GM04503 (cell line): Measurements from ENCODE around the gene UNC45B.
"Not testable (repeated sequence)": the region's sequence is repeated elsewhere in the genome, so short reads cannot be mapped to it uniquely, and the experiment has no call there.

ENCODE experiments used
- DNase-seq: peaks from one replicate; pipeline ENCODE4 v3.0.0-alpha.2; 2012; ENCODE audit warnings: low read depth

The UNC45B gene

DNA sequence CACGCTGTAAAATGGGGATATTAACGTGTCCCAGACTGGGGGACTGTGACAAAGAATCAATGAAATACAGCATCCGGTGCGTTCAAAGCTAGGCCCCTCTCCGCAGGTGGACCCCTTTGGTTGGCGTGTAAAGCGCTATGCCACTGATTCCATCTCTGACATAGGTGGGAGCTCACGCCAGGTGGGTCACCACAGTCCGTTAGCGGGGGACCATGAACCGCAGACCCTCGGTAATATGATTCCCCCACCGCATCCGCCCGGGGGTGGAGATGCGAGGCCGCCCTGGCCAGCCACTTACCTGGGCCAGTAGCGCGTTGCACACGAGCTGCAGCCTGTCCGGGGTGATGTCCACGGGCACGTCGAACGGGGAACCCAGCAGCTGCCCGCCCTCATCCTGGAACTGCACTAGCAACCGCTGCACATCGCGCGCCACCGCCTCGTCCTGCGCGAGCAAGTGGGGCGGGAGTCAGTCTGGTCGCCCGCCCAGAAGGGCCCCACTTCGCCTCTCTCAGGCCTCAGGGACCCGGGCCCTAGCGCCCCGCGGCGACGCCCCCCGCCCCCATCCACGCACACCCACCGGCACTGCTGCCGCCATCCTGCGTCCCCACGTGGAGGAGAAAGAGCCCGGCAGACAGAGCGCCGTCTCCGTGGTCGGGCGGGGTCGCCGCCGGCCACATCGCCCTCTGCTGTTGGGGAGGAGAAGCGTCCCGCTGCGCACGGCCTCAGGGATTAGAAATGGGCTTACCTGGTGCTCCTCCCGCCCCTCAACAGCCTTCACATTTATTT, 5.7 kb upstream of the UNC45B start, which contains the start of gene NLE1:
Gene NLE1, minus strand, starts transcription at position 623 of the 786 bp plus-strand sequence. Its CDS starts 28 bp downstream, at position 595.
- no peak for DNase-seq

DNA sequence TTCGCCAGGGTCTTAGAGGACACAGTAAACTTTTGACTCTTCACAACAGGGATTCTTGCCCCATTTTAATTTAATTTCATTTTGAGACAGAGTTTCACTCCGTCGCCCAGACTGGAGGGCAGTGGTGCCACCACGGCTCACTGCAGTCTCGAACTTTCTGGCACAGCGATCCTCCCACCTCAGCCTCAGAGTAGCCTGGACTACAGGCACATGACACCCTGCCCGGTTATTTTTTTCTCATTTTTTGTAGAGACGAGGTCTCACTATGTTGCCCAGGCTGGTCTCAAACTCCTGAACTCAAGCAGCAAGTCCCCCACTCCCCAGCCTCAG, 5.2 kb upstream of the UNC45B start:
- no peak for DNase-seq

DNA sequence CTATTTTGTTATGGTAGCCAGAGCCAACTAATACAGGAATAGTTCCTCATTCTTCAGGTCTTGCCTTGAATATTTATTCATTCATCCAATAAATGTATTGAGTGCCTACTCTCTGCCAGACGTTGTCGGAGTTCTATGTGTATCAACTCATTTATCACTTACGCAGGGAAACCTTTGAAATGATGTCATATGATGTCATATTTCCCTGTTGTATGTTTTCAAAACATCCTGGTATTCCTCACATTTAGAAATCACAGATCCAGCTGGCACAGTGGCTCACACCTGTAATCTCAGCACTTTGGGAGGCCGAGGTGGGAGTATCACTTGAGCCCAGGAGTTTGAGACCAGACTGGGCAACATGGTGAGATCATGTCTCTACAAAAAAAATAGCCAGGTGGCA, 2.8 kb upstream of the UNC45B start:
- no peak for DNase-seq

DNA sequence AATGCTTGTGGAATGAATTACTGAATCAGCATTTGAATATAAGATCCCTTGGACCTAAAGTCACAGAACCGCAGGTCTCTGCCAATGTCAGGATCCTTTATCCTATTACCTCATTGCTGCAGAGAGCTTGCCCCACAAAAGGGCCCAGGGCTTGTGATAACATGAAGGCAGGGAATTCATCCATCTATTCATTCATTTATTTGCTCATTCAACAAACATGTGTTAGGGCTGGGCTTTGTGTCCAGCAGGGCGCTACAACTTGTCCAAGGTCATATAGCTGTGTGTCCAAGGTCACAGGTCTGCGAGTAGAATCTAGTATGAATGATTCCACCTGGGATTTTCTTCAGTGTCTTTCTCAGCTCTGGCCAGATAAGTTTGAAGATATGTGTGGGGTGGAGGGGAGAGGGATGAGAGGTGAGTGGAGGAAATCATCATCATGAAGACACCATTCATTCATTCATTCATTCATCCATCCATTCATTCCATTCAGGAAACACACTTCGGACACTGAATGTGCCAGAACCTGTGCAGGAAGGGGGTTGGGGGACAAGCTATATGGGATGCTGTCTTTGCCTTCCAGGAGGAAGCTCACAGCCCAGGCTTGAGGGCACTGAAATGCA, 1.3 kb upstream of the UNC45B start:
- no peak for DNase-seq

DNA sequence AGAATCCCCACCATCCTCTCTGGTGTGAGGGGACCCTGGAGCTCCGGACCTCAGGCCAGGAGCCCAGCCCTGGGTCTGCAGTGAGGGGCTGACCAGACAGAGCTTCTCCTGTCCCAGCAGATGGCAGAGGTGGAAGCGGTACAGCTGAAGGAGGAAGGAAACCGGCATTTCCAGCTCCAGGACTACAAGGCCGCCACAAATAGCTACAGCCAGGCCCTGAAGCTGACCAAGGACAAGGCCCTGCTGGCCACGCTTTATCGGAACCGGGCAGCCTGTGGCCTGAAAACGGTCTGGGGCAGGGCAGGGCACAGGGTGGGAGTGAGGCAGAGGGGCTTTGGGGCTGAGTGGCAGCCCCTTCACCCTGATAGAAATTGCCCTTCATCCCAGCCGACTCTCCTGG, 527 bp downstream of the UNC45B start:
- DNase-seq, result no peak

DNA sequence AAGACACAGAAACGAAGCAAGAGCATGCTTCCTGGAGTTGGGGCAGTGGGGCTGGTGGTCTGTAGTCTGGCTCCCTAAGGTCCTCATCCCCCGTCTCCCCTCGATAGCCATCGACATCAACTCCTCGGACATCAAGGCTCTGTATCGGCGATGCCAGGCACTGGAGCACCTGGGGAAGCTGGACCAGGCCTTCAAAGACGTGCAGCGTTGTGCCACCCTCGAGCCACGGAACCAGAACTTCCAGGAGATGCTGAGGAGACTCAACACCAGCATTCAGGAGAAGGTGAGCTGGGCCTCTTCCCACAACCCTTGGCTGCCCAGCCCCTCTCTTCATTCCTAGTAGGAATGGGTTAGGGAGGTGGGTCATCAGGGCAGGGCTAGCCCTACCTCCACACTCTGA, 2.3 kb downstream of the UNC45B start:
- DNase-seq, result no peak

DNA sequence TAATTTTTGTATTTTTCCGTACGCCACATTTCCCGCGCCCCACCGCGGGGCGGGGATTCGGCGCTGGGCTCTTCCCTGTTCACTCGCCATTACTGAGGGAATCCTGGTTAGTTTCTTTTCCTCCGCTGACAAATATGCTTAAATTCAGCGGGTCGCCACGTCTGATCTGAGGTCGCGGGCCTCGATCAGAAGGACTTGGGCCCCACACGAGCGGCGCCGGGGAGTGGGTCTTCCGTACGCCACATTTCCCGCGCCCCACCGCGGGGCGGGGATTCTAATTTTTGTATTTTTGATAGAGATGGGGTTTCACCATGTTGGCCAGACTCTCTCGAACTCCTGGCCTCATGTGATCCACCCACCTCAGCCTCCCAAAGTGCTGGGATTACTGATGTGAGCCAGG, 3.5 kb downstream of the UNC45B start:
- DNase-seq, result not testable (repeated sequence)

DNA sequence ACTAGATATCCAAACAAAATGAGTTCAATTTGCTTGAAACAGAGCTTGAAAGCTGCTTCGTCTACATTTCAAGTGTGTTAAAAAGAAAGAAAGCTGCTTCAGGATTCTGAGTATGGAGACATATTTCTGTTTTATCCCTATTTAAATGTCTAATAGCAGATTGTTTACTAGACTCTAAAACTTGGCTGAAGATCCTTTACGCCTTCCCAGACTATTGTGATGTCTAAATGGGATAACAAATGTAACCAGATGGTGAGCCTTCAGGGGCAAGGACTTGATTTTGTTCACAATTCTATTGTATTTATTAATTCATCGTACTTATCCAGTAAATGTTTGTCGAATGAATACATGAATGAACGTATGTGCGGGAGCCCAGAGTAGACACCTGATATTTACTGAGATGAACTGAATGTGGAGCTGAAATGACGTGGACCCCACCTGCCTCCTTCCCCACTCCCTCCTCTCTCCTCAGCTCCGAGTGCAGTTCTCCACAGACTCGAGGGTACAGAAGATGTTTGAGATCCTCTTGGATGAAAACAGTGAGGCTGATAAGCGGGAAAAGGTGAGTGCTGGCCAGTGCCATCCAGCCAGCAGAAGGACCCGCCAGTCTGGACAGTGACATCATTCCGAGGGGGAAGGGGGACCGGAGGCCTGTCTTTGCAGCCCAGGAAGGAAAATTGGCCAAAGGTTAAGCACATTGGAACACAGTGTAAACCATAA, 5.0 kb downstream of the UNC45B start:
- DNase-seq, result no peak

DNA sequence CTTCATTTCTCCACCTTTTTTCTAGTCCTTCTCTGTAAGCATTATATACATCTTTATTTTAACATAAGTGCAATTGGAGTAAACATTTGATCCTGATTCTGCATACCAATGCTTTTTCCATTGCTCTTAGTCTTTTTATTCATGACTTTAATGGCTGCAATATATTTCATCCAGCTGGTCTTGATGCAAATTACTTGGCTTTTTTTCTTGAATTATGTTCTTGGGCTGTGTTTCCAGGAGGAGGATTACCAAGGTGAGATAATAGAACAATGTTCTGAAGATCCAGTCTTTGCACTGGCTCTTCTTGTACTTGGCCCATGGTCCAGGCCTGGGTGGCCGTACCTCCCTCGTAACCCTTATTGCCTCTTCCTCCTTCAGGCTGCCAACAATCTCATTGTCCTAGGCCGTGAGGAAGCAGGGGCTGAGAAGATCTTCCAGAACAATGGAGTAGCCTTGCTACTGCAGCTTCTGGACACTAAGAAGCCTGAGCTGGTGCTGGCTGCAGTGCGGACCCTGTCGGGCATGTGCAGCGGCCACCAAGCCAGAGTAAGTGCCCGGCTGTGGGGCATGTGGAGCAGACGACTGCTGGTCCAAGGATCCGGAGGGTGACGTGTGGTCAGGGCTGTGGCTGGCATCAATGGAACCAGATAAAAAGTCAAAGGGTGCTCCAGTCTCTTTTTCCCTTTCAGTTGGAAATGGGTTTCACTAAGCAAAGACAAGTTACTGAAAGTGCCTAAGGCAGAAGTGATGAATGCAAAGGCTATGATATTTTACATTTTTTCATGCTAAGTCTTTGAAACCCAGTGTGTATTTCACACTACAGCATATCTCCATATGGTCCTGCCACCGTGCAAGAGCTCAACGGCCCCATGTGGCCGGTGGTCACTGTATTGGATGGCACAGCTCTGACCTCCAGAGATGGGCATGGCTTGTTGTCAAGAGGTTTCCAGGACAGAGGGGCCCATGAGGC, 6.9 kb downstream of the UNC45B start:
- DNase-seq, result no peak

DNA sequence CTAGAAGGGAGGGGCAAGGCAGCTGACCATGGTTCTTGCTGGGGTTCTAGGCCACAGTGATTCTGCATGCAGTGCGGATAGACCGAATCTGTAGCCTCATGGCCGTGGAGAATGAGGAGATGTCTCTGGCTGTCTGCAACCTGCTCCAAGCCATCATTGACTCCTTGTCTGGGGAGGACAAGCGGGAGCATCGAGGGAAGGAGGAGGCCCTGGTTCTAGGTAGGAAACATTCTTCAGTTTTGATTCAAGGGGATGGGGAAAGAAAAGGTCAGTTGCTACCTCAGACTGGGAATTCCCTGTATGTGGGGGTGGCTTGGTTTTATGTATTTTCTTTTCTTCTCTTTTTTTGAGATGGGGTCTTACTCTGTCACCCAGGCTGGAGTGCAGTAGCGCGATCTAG, 7.6 kb downstream of the UNC45B start:
- DNase-seq, result no peak

DNA sequence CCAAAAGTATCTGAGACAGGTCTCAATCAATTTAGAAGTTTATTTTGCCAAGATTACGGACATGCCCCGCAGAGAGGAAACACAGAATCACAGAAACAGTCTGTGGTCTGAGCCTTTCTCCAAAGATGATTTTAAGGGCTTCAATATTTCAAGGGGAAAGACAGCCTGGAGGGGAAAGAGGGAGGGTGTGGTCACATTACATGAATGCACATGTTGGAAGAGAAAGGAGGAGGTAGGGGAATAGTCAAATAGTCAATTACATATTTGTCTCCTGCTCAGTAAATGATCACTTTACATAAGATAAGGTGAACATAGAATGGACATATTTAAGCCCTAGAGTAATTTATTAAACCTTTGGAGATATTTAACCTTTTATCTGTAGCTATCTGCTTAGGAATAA, 12.3 kb downstream of the UNC45B start:
- no peak for DNase-seq

DNA sequence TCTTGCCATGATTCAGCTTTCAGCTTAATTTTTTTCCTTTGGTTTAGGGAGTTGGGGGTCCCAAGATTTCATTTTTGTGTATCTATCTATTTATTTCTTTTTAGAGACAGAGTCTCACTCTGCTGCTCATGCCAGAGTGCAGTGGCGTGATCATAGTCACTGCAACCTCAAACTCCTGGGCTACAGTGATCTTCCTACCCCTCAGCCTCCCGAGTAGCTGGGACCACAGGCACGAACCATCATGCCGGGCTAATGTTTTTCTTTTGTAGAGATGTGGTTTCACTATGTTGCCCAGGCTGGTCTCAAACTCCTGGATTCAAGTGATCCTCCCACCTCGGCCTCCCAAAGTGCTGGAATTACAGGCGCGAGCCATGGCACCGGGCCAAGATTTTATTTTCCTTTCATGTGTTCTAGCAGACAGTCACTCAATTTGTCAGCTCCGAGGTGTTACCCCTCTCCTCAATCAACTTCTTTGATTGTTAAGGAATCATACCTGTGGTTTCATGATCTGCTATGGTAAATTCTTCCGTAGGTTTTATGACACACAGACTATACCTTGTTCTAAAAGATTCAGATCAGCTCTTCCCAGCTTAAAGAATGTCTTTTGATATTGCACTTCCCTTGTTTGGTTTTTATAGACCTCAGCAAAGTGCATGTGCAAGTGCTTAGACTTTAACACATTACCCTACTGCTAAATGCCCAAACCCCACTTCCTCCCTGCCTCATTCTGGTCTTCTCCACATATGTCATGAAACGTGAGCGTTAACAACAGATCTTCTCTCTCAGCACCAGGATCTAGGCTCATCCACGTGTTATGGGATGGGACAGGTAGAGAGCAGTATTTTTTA, 13.0 kb downstream of the UNC45B start:
- DNase-seq, result no peak

DNA sequence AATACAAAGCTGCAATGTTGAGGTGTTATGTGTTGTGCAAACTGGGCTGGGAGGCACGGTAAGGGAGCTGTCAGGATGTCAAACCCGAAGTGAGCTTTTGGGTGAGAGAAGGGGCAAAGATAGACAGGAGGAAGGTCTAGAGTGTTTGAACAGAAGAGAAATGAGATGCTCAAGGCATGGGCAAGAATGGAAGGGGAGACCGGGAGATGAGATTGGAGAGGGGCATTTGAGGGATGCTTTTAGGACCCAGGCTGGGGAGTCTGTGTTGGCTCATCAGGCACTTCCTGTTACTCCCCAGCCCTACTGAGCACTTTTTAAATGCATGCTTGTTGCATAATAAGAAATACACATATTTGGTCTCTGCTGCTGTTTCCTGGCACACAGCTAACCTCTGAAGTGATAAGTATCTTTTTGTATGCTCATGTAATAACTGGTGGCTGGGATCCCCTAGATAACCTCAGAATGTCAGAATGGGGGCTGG, 13.7 kb downstream of the UNC45B start:
- no peak for DNase-seq

DNA sequence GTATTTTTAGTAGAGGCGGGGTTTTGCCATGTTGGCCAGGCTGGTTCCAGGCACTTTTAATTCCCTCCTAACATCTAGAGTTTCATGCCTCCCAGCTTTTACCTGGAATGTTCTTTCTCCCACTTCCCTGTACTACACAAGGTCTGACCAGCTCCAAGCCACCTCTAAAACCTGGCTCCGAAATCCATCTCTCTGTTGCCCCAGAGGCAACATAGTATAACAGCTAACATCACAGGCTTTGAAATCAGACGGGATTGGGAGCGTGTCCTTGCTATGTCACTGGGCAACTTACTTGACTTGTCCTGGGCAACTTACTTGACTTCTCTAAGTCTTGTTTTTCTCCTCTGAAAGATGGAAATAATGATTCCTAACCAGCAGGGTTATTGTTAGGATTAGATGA, 15.1 kb downstream of the UNC45B start:
- DNase-seq, result no peak

DNA sequence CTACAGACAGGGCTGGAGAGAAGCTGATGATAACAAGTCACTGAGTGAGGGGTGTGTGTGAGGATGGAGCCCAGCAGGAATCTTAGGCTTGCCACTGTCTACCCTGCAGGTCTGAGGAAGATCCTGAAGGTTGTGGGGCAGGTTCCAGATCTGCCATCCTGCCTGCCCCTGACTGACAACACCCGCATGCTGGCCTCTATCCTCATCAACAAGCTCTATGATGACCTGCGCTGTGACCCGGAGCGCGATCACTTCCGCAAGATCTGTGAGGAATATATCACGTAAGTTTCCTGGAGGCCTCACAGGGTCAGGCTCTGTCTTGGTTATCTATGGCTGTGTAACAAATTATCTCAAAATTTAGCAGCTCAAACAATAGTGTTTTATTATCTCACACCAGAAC, 16.3 kb downstream of the UNC45B start:
- DNase-seq, result no peak

DNA sequence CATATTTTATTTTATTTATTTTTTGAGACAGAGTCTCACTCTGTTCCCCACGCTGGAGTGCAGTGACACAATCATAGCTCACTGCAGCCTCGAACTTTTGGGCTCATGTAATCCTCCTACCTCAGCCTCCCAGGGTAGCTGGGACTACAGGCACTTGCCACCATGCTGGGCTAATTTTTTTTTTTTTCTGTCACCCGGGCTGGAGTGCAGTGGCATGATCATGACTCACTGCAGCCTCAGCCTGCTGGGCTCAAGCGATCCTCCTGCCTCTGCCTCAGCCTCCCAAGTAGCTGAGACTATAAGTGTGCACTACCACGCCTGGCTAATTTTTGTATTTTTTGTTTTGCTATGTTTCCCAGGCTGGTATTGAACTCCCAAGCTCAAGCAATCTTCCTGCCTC, 17.1 kb downstream of the UNC45B start:
- no peak for DNase-seq

DNA sequence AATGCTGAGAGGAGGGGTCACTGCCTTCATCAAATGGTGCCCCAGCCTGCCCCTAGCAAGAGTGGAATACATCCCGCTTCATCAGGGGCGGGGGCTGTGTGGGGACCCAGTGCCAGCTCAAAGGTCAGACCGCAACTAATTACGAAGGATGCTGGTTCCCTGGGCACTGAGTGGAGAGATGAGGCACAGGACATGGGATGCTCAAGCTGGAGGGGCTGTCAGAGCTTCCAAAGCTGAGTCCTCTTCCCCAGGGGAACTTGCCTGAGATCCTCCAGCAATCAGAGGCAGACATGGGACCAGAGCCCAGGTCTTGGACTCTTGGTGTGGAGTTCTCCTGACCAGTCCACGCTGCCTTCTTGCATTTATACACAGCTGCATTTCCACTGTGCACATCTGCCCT, 18.9 kb downstream of the UNC45B start:
- no peak for DNase-seq

DNA sequence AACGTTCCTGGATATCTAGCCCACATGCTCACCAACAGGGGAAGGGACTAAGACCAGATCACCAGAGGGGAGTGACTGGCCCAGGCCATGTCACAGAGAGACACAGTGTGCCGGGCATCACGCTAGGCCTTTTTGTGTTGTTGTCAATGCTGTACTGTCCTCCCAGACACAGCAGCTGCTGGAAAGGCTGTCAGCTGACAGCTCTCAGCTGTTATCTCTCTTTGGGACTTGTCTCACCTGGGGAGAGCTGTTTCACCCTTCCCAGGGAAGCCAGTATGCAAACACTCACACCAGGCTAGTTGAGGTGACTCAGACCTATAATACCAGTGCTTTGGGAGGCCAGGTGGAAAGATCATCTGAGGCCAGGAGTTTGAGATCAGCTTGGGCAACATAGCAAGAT, 19.4 kb downstream of the UNC45B start:
- no peak for DNase-seq

DNA sequence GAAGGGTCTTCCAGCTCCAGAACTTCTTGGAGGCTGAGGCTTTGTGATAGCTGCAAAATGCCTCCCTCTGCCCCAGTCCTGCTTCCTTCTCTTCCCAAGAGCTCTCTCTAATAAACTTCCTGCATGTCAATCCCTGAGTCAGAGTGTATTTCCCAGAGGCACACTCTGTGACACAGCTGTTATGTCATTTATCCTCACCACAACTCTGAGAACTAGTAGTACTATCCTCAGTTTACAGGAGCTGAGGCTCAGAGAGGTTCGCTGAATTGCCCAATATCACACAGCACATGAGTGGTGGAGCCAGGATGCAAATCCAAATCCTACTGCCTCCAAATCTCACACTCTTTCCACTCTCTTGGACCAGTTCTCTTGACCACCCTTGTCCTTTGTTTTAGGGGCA, 20.0 kb downstream of the UNC45B start:
- peak; percentile 12 for DNase-seq

DNA sequence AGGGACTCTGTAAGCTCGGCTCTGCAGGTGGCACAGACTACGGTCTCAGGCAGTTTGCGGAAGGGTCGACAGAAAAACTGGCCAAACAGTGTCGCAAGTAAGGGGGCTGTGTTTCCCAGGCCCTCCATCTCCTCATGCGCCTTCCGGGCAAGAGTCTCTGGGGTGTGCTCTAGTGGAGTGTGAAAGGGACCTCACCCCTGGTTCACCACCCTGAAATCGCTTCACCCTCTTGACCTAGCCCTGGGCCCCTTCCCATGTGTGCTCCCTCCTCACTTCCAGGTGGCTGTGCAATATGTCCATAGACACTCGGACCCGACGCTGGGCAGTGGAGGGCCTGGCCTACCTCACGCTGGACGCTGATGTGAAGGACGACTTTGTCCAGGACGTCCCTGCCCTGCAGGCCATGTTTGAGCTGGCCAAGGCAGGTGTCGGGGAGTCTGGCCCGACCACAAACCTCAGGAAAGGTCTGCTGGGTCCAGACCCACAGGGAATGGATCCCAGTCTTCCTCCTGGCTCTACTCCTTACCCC, 22.3 kb downstream of the UNC45B start:
- DNase-seq, result no peak
